LNCAP (cell line): ENCODE measurements around the gene OGA.

Experiments
- TF ChIP-seq, protein P1 (sequence below): fragments of 450-650 bp; IDR thresholded peaks from 2 replicates; pipeline ENCODE4 v1.5.1; 2017; ENCODE audit warnings: mild to moderate bottlenecking

Gene OGA

GRCh38 chr10:101827919-101828600, 9.8 kb upstream of the OGA start:
- TF ChIP-seq, protein P1, sequence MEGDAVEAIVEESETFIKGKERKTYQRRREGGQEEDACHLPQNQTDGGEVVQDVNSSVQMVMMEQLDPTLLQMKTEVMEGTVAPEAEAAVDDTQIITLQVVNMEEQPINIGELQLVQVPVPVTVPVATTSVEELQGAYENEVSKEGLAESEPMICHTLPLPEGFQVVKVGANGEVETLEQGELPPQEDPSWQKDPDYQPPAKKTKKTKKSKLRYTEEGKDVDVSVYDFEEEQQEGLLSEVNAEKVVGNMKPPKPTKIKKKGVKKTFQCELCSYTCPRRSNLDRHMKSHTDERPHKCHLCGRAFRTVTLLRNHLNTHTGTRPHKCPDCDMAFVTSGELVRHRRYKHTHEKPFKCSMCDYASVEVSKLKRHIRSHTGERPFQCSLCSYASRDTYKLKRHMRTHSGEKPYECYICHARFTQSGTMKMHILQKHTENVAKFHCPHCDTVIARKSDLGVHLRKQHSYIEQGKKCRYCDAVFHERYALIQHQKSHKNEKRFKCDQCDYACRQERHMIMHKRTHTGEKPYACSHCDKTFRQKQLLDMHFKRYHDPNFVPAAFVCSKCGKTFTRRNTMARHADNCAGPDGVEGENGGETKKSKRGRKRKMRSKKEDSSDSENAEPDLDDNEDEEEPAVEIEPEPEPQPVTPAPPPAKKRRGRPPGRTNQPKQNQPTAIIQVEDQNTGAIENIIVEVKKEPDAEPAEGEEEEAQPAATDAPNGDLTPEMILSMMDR = no peak

DNA sequence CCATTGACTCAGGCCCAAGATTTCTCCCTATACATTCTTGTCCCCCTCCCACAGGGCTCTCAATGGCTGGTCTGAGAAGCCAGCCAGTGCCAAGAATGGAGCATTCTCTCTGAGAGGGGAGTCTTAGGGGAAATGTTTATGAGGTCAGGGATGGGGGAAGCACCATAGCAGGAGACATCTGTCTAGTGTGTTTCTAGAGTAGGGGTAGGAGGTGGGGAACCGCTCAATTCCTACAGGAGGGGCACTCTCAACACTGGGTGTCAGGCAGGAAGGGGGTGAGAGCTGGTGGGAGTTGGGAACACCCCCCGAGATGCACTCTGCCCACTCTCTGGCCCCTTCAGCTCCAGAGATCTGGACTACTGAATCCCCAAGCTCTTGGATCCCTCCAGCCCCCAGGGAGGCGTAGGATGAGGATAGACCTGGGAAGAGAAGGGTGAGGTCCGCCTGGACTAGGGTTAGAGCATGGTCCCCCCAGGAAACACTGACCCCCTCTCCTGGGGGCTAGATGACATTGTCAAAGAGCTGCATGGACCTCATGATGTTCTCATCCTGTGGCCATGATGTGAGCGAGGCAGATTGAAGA, 8.7 kb upstream of the OGA start:
- TF ChIP-seq, protein P1 = no peak

GRCh38 chr10:101824736-101825135, 6.5 kb upstream of the OGA start:
- TF ChIP-seq, protein P1 = no peak

- TF ChIP-seq, protein P1 = no peak
These were observed 809 bp upstream of the OGA start for GRCh38 chr10:101818872-101819633.

DNA sequence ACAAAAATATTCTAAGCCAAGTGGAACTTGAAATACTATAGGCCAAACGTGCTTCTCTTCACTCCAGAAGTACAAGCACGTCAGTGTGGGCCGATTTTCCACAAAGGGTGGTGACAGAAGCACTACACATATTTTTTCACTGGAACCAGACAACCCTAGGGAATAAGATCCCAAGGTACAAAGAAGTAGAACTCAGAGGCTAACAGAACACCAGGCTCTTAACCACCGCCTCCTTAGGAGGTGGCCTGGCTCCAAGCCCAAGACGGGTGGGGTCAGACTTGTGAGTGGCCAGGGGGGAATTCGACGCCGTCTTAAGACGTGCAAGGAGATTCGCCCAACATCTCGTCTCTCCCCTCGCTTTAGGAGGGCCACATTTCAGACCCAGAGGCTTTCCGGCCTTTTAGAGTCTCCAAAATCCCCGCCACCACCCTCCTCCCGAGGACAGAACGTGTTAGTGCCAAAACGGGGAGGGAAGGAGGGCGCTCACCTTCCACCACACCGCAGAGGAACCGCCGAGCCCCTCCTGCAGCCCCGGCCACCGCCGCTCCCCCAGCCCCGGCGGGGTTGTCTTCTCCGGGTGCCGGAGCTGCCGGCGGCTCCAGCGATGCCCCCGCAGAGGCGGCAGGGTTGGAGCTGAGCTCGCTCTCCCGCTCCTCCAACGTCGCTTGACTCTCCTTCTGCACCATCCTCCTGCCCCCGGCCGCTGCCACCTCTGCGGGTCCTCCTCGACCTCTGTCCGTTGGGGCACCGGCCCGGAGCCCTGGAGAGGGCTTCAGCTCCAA, 716 bp downstream of the OGA start:
- TF ChIP-seq, protein P1 = no peak

GRCh38 chr10:101816913-101817336, 1.3 kb downstream of the OGA start:
- TF ChIP-seq, protein P1 = no peak

GRCh38 chr10:101816376-101816775, 1.9 kb downstream of the OGA start:
- TF ChIP-seq, protein P1 = no peak
